AG08395 (cell line): ENCODE data around the gene SERPINA12.

Experiments used
- DNase-seq: peaks from one replicate; pipeline ENCODE4 v3.0.0; 2012; ENCODE audit warnings: mixed read lengths, low spot score

Gene SERPINA12

GRCh38 chr14:94509356-94509755 lies at the start of gene SERPINA12:
SERPINA12 (minus strand) TSS chr14:94509469; CDS start chr14:94498397, 11,072 bp downstream.
- DNase-seq: no peak

GRCh38 chr14:94558842-94559241 lies 49.6 kb upstream of the SERPINA12 start:
- DNase-seq: no peak

- no peak for DNase-seq
Measured at GRCh38 chr14:94557327-94557726, 48.1 kb upstream of the SERPINA12 start.

GRCh38 chr14:94555991-94556390 lies 46.7 kb upstream of the SERPINA12 start:
- no peak for DNase-seq

- no peak for DNase-seq
Measured at GRCh38 chr14:94550041-94550440, 40.8 kb upstream of the SERPINA12 start.

GRCh38 chr14:94548999-94549985 lies 40.0 kb upstream of the SERPINA12 start:
- peak; percentile 62 for DNase-seq

- DNase-seq: no peak
Measured at GRCh38 chr14:94548131-94548998, 39.1 kb upstream of the SERPINA12 start.

- DNase-seq: no peak
Measured at GRCh38 chr14:94547726-94548125, 38.5 kb upstream of the SERPINA12 start.

- no peak for DNase-seq
Measured at GRCh38 chr14:94547151-94547680, 37.9 kb upstream of the SERPINA12 start.

GRCh38 chr14:94545131-94545841 lies 36.0 kb upstream of the SERPINA12 start:
- DNase-seq: no peak

- no peak for DNase-seq
Measured at GRCh38 chr14:94544726-94545125, 35.5 kb upstream of the SERPINA12 start.

- no peak for DNase-seq
Measured at GRCh38 chr14:94543449-94544124, 34.3 kb upstream of the SERPINA12 start.

- no peak for DNase-seq
Measured at GRCh38 chr14:94542811-94543440, 33.7 kb upstream of the SERPINA12 start.

GRCh38 chr14:94542111-94542810 lies 33.0 kb upstream of the SERPINA12 start:
- DNase-seq: peak; percentile 48

- no peak for DNase-seq
Measured at GRCh38 chr14:94541234-94541975, 32.1 kb upstream of the SERPINA12 start.

GRCh38 chr14:94540031-94540794 lies 30.9 kb upstream of the SERPINA12 start:
- peak; percentile 22 for DNase-seq

GRCh38 chr14:94539181-94539580 lies 29.9 kb upstream of the SERPINA12 start:
- DNase-seq: no peak

GRCh38 chr14:94538070-94538740 lies 28.9 kb upstream of the SERPINA12 start:
- DNase-seq: no peak
